ENCODE results near the gene DPP9.

GRCh38 chr19:4714016-4714415 is 9.6 kb downstream of the DPP9 start:
- no peak for TF ChIP-seq KDM5A (IDR thresholded peaks at IDR 0.05)
- no peak for TF ChIP-seq PHF8 (IDR thresholded peaks at IDR 0.05; ENCODE audit: borderline replicate concordance, low read depth)
- no peak for TF ChIP-seq POLR2A (IDR thresholded peaks at IDR 0.05; ENCODE audit: low read length)
- no peak for TF ChIP-seq CTCF (IDR thresholded peaks at IDR 0.05)
- TF ChIP-seq JUNB (IDR thresholded peaks at IDR 0.05) = no peak
- TF ChIP-seq TP53 (CRISPR knock-in tag; IDR thresholded peaks at IDR 0.05) = no peak
- TF ChIP-seq MAX (IDR thresholded peaks at IDR 0.05) = no peak
- TF ChIP-seq CEBPB (IDR thresholded peaks at IDR 0.05) = no peak
- no peak for TF ChIP-seq ELK1 (IDR thresholded peaks at IDR 0.05; ENCODE audit: low read depth, low read length)
- TF ChIP-seq HOXA7 (CRISPR knock-in tag; IDR thresholded peaks at IDR 0.05) = no peak
- no peak for TF ChIP-seq ESRRA (IDR thresholded peaks at IDR 0.05; ENCODE audit: borderline replicate concordance, low read length)
- TF ChIP-seq REST (IDR thresholded peaks at IDR 0.05) = no peak
- no peak for TF ChIP-seq KDM1A (IDR thresholded peaks at IDR 0.05; ENCODE audit: low read depth)
- TF ChIP-seq MAFK (IDR thresholded peaks at IDR 0.05; ENCODE audit: partially characterized antibody) = no peak

Data from A549 (cell line).